PC-3 (cell line): ENCODE data around the gene SSNA1. TPM values are rescaled to one million over a fixed set of nuclear protein-coding genes. Genes with fewer than 3 reads are reported as not detected.

Experiments used
- ATAC-seq: fragments of 200-7000 bp; cut with Tn5 transposase; 2 replicates; pipeline ENCODE4 v1.9.1; 2020; ENCODE audit warnings: mild to moderate bottlenecking, moderate library complexity
- BruUV-seq: library from RNA; stranded (reverse); fragments of 400-500 nt; replicated peaks from 2 replicates; lab custom pipeline; 2021; lab: Mats Ljungman, UMichigan
- CTCF ChIA-PET: fragments of 300-600 bp; sonication (Branson Sonifier 250); formaldehyde crosslinking; loops from one replicate; lab custom pipeline; 2022; ENCODE audit warnings: antibody characterized with exemption; lab: Charles Lee
- POLR2A ChIA-PET: fragments of 300-600 bp; sonication (Branson Sonifier 250); formaldehyde crosslinking; loops from one replicate; lab custom pipeline; 2022; ENCODE audit warnings: antibody characterized with exemption; ENCODE audit not compliant: unreplicated experiment; lab: Charles Lee
- DNase-seq: peaks from one replicate; pipeline ENCODE4 v3.0.0-alpha.2; 2015
- H2AFZ ChIP-seq: fragments of 300-600 bp; sonication (generic); 2 replicates; pipeline ENCODE4 v1.6.0; 2016; ENCODE audit warnings: antibody characterized with exemption, low read length
- H3F3A ChIP-seq: fragments of 300-600 bp; sonication (generic); one replicate; pipeline ENCODE4 v1.6.0; 2017; ENCODE audit warnings: antibody characterized with exemption, low read length, control low read depth, mild to moderate bottlenecking; ENCODE audit not compliant: unreplicated experiment
- H3K27ac ChIP-seq: fragments of 300-600 bp; sonication (generic); 2 replicates; pipeline ENCODE4 v1.5.1; 2016; ENCODE audit warnings: mild to moderate bottlenecking, low read length
- H3K27me3 ChIP-seq: fragments of 300-600 bp; sonication (generic); 2 replicates; pipeline ENCODE4 v1.6.1; 2016; ENCODE audit warnings: low read length, mixed read lengths
- H3K36me3 ChIP-seq: fragments of 300-600 bp; sonication (generic); 2 replicates; pipeline ENCODE4 v1.6.1; 2016; ENCODE audit warnings: low read depth, mixed run types, low read length, mixed read lengths
- H3K4me1 ChIP-seq: fragments of 300-600 bp; sonication (generic); 2 replicates; pipeline ENCODE4 v1.5.1; 2016; ENCODE audit warnings: low read length; ENCODE audit not compliant: insufficient read depth
- H3K4me2 ChIP-seq: fragments of 300-600 bp; sonication (generic); 2 replicates; pipeline ENCODE4 v1.6.0; 2016; ENCODE audit warnings: low read length
- H3K4me3 ChIP-seq: fragments of 300-600 bp; sonication (generic); 2 replicates; pipeline ENCODE4 v1.5.1; 2016; ENCODE audit warnings: mild to moderate bottlenecking, low read length, mixed read lengths
- H3K79me2 ChIP-seq: fragments of 300-600 bp; sonication (generic); 2 replicates; pipeline ENCODE4 v1.6.1; 2017; ENCODE audit warnings: low read length, mixed read lengths
- H3K9ac ChIP-seq: fragments of 300-600 bp; sonication (generic); 2 replicates; pipeline ENCODE4 v1.6.0; 2016; ENCODE audit warnings: mild to moderate bottlenecking, low read length
- H3K9me2 ChIP-seq: fragments of 300-600 bp; sonication (generic); replicated peaks from 2 replicates; pipeline ENCODE4 v1.6.1; 2016; ENCODE audit warnings: mixed run types, low read length, mixed read lengths
- H3K9me3 ChIP-seq: fragments of 300-600 bp; sonication (generic); 2 replicates; pipeline ENCODE4 v1.6.1; 2016; ENCODE audit warnings: low read length, mixed read lengths
- H4K20me1 ChIP-seq: fragments of 300-600 bp; sonication (generic); 2 replicates; pipeline ENCODE4 v1.6.1; 2016; ENCODE audit warnings: low read length, mixed read lengths
- EZH2 ChIP-seq: fragments of 300-600 bp; sonication (generic); IDR thresholded peaks from one replicate; pipeline ENCODE4 v1.6.1; 2017; ENCODE audit warnings: antibody characterized with exemption, mild to moderate bottlenecking, low read length; ENCODE audit not compliant: unreplicated experiment
- EZH2phosphoT487 ChIP-seq: fragments of 300-600 bp; sonication (generic); IDR thresholded peaks from 2 replicates; pipeline ENCODE4 v1.6.1; 2018; ENCODE audit warnings: mild to moderate bottlenecking, antibody characterized with exemption, low read length, borderline replicate concordance
- intact Hi-C: fragments of 100-400 bp; cut with micrococcal nuclease; formaldehyde crosslinking; loops from 2 replicates; pipeline ENCODE4 v1.9.0; 2023
- total RNA-seq: library from RNA; depleted of rRNA; stranded (reverse); fragments of >200 nt; gene quantifications from 2 replicates; pipeline ENCODE4 v1.2.3, GENCODE V29; 2014
- TF ChIP-seq, protein P1 (sequence below): fragments of 300-600 bp; sonication (generic); conservative IDR thresholded peaks from 2 replicates; pipeline ENCODE4 v1.5.1; 2017; ENCODE audit warnings: antibody characterized with exemption, low read depth, mild to moderate bottlenecking, low read length

SSNA1 gene
- total RNA-seq, 1 experiment from 2014 or later = 123 TPM

DNA sequence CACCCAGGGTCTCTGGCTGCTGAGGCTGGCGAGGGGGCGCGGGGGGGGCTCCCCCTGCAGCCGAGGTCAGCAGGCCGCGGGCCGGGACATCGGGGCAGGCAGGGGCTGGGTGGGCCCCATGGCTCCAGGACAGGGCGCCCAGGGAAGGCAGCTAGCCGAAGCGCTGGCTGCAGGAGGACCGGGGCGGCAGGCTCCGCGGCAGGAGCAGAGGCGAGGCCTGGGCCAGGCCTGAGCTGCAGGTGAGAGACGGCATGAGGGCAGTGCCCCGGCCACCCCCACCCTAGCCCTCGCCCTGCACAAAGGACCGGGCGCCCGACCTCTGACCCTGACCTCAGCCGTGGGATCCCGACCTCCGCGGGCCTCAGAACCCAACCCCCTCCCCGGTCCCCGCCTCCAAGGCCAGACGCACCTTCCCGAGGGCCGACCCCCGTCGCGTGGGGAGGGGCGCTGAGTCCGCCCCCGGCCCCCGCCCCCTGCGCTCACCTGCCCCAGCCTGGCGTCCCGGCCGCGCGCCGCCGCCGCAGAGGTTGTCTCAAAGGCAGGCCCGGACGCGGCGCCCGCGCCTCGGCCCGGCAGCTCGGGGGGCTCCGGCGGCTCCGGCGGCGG, 33.1 kb downstream of the SSNA1 start:
- TF ChIP-seq EZH2 (no peak), EZH2phosphoT487 (no peak)
- TF ChIP-seq, protein P1, sequence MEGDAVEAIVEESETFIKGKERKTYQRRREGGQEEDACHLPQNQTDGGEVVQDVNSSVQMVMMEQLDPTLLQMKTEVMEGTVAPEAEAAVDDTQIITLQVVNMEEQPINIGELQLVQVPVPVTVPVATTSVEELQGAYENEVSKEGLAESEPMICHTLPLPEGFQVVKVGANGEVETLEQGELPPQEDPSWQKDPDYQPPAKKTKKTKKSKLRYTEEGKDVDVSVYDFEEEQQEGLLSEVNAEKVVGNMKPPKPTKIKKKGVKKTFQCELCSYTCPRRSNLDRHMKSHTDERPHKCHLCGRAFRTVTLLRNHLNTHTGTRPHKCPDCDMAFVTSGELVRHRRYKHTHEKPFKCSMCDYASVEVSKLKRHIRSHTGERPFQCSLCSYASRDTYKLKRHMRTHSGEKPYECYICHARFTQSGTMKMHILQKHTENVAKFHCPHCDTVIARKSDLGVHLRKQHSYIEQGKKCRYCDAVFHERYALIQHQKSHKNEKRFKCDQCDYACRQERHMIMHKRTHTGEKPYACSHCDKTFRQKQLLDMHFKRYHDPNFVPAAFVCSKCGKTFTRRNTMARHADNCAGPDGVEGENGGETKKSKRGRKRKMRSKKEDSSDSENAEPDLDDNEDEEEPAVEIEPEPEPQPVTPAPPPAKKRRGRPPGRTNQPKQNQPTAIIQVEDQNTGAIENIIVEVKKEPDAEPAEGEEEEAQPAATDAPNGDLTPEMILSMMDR = no peak
- peak overlapping the region; percentile 55 for H3K4me3 ChIP-seq

DNA sequence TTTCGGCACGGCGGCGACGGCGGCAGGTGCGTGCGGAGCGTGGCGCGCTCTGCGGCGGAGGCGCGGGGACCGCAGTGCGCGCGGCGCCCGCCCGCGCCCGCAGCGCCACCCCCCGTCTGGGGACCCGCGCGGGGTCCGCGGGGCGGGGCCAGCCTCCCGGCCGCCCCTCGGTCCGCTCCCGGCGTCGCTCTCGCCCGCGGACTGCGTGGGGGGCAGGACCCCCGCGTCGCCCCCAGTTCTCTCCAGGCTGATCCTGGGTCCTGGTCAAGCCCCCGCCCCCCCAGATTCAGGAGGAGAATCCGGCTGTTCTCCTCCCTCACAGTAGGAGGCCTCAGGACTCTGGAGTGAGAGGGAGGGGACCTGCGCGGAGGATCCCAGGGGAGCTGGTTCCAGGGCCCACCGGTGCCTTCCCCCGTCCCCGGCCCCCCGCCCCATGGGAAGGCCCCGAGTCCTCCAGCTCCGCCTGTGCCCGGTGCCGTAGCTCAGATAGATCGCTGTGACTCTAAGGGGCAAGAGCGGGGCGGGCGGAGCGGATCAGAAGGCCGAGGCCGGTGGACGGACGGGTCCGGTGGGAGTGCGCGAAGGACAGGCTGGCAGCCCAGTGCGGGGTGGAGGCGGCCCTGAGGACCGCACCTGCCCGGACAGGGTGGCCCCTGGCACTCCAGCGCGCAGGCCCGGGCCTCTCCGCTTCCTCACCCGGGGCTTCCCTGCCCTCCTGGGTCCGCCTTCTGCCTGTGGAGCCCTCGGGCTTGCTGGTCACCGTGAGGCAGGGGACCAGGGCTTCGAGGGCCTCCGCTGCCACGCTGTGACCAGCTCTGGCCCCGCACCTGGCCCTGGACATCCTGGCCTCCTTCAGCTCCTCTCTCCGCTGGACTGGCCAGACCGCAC, 34.0 kb downstream of the SSNA1 start, which contains the start of gene RNF208:
Gene RNF208, minus strand, starts transcription at position 51 of the 888 bp plus-strand sequence. CDS start 1,028 bp downstream, outside the sequence.
- TF ChIP-seq EZH2phosphoT487 = no peak
- no peak for TF ChIP-seq EZH2
- TF ChIP-seq, protein P1 = no peak
- Histone ChIP-seq H3K27me3 (no peaks in the 10 kb centered on the region), H2AFZ (no peak within 1 kb of the TSS), H3F3A (peaks cover 2% of the 10 kb centered on the region), H3K9me2 (no peaks in the 10 kb centered on the region), H3K36me3 (no peaks in the 10 kb centered on the region), H3K4me2 (peak within 1 kb of the TSS; percentile 93), H3K27ac (peak within 1 kb of the TSS; percentile 34; the same call in 1 of the 2 replicates), H3K4me1 (peaks cover 51% of the 10 kb centered on the region), H3K4me3 (peak within 1 kb of the TSS; percentile 88), H4K20me1 (no peaks in the 10 kb centered on the region), H3K79me2 (peaks cover 19% of the 10 kb centered on the region), H3K9me3 (no peaks in the 10 kb centered on the region), H3K9ac (peak within 1 kb of the TSS; percentile 41)
- no peak for DNase-seq
- BruUV-seq = TSS peak; percentile 33
- CTCF ChIA-PET = no interaction called here
- ATAC-seq = no peak
- POLR2A ChIA-PET = interaction anchor here (0.6 kb wide), 1 partner anchor 503 kb away, joined by 3 read pairs; no protein-coding TSS in a partner anchor
- intact Hi-C loops = no loop called here

More for the DNA sequence above, 33.1 kb downstream of the SSNA1 start:
- H3K4me1 ChIP-seq = peaks cover 50% of the 10 kb centered on the region
- DNase-seq = no peak
- POLR2A ChIA-PET = interaction anchor here (0.5 kb wide), 1 partner anchor 157 kb away, joined by 8 read pairs; no protein-coding TSS in a partner anchor
- H3K79me2 ChIP-seq = peaks cover 19% of the 10 kb centered on the region
- peak overlapping the region; percentile 69 for H3K4me2 ChIP-seq
- CTCF ChIA-PET = no interaction called here
- H3K9me3 ChIP-seq = no peaks in the 10 kb centered on the region
- ATAC-seq = no peak
- no peak overlapping the region for H2AFZ ChIP-seq
- no peaks in the 10 kb centered on the region for H4K20me1 ChIP-seq
- H3K9ac ChIP-seq = no peak overlapping the region
- H3K27me3 ChIP-seq = no peaks in the 10 kb centered on the region
- BruUV-seq = no TSS peak
- H3K9me2 ChIP-seq = no peaks in the 10 kb centered on the region
- no peaks in the 10 kb centered on the region for H3K36me3 ChIP-seq
- H3K27ac ChIP-seq = no peak overlapping the region
- H3F3A ChIP-seq = peaks cover 2% of the 10 kb centered on the region
- intact Hi-C loops = no loop called here
